Lower leg skin (tissue), 3 donors: ENCODE measurements around the gene FOXJ3.

Experiments
- POLR2A ChIP-seq, 2 donors: fragments of 450-650 bp; IDR thresholded peaks; one replicate each; pipeline ENCODE4 v1.6.1; 2016 to 2017; ENCODE audit warnings: antibody characterized with exemption in 2 of 2, mild to moderate bottlenecking in 1 of 2, moderate library complexity in 1 of 2
- TF ChIP-seq, protein P1 (sequence below), 3 donors: fragments of 450-650 bp; IDR thresholded peaks; one replicate each; pipeline ENCODE4 v1.5.1; 2016; ENCODE audit warnings: antibody characterized with exemption in 3 of 3, mild to moderate bottlenecking in 3 of 3, moderate library complexity in 2 of 3

DNA sequence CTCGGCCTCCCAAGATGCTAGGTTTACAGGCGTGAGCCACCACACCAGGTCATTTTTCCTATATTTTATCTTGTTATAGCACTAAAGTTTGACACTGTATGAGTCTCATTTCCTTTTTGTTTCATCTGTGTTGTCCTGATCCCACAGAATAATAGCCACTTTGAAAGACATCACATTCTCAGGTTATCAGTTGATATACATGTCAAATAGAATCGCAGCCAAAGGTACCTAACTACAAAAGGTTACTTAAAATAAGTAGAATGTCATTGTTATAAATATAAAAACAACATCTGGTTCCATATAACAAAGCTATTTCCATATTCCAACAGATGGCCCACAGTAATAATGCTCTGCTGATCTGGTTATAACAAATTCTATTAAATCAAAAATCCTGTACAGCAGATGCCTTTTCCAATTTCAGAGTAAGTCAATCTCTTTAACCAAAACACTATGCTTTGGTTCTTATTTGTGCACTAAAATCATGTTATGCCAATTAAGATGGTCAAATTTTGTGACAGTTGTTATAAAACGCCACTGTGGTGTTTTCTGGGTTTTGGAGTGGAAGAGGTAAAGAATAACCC is 6.0 kb downstream of the FOXJ3 start:
- TF ChIP-seq, protein P1, sequence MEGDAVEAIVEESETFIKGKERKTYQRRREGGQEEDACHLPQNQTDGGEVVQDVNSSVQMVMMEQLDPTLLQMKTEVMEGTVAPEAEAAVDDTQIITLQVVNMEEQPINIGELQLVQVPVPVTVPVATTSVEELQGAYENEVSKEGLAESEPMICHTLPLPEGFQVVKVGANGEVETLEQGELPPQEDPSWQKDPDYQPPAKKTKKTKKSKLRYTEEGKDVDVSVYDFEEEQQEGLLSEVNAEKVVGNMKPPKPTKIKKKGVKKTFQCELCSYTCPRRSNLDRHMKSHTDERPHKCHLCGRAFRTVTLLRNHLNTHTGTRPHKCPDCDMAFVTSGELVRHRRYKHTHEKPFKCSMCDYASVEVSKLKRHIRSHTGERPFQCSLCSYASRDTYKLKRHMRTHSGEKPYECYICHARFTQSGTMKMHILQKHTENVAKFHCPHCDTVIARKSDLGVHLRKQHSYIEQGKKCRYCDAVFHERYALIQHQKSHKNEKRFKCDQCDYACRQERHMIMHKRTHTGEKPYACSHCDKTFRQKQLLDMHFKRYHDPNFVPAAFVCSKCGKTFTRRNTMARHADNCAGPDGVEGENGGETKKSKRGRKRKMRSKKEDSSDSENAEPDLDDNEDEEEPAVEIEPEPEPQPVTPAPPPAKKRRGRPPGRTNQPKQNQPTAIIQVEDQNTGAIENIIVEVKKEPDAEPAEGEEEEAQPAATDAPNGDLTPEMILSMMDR (IDR thresholded peaks at IDR 0.05) = no peak
- TF ChIP-seq POLR2A (IDR thresholded peaks at IDR 0.05) = no peak
